Esophagus squamous epithelium (tissue), 4 donors: ENCODE data around the gene IER3IP1.

ENCODE experiments used
- POLR2A ChIP-seq, 4 donors: fragments of 450-650 bp; IDR thresholded peaks; one replicate each; pipeline ENCODE4 v1.6.1; 2017; ENCODE audit warnings: antibody characterized with exemption in 4 of 4, mild to moderate bottlenecking in 4 of 4, moderate library complexity in 3 of 4
- TF ChIP-seq, protein P1 (sequence below), 6 experiments: fragments of 450-650 bp in 4 of 6; fragments of 200-600 bp in 2 of 6; sonication (generic) in 2 of 6; IDR thresholded peaks; one replicate each; pipeline ENCODE4 v1.5.1; 2016 to 2019; ENCODE audit warnings: antibody characterized with exemption in 6 of 6, mild to moderate bottlenecking in 4 of 6, moderate library complexity in 4 of 6

DNA sequence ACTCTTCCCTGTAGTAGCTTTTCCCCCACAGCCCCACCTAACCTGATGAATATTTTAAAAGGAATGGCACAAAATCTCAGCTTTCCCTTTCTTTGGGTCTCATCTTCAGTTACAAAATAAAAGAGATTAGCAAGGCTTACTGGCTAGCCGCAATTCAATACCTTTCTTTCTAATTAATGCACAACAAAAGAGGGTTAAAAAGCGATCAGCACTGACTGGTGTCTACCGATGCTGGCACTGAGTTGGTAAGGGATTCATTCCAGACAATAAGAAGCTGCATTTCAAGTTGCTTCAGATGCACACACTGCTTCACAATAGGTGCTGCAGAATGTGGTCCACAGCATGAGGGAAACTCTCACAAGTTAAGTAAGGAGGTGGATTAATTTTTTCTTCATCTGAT, 67.8 kb downstream of the IER3IP1 start:
- TF ChIP-seq, protein P1, sequence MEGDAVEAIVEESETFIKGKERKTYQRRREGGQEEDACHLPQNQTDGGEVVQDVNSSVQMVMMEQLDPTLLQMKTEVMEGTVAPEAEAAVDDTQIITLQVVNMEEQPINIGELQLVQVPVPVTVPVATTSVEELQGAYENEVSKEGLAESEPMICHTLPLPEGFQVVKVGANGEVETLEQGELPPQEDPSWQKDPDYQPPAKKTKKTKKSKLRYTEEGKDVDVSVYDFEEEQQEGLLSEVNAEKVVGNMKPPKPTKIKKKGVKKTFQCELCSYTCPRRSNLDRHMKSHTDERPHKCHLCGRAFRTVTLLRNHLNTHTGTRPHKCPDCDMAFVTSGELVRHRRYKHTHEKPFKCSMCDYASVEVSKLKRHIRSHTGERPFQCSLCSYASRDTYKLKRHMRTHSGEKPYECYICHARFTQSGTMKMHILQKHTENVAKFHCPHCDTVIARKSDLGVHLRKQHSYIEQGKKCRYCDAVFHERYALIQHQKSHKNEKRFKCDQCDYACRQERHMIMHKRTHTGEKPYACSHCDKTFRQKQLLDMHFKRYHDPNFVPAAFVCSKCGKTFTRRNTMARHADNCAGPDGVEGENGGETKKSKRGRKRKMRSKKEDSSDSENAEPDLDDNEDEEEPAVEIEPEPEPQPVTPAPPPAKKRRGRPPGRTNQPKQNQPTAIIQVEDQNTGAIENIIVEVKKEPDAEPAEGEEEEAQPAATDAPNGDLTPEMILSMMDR (IDR thresholded peaks at IDR 0.05): no peak
- no peak for TF ChIP-seq POLR2A (IDR thresholded peaks at IDR 0.05)
